Memory B cell (primary cell): ENCODE data around the gene ADSS2.
"Not testable (repeated sequence)": the region's sequence is repeated elsewhere in the genome, so short reads cannot be mapped to it uniquely, and the experiment has no call there.

Experiments
- ATAC-seq: fragments of 150-1000 bp; cut with Tn5 transposase; 2 replicates; pipeline ENCODE4 v1.10.0; 2021; ENCODE audit warnings: low read depth, mild to moderate bottlenecking, moderate library complexity
- DNase-seq, 2 donors: peaks; one replicate each; pipeline ENCODE4 v3.0.0; 2022; ENCODE audit warnings: low spot score in 2 of 2
- H3K27ac Mint-ChIP-seq: one replicate; pipeline ENCODE4 v1.8.0; 2022; ENCODE audit warnings: mild to moderate bottlenecking, moderate library complexity, mixed read lengths
- H3K27me3 Mint-ChIP-seq: one replicate; pipeline ENCODE4 v1.8.0; 2022; ENCODE audit warnings: mixed read lengths
- H3K36me3 Mint-ChIP-seq: one replicate; pipeline ENCODE4 v1.8.0; 2022; ENCODE audit warnings: mild to moderate bottlenecking, mixed read lengths
- H3K4me1 Mint-ChIP-seq: one replicate; pipeline ENCODE4 v1.8.0; 2022; ENCODE audit warnings: mixed read lengths
- H3K4me3 Mint-ChIP-seq: one replicate; pipeline ENCODE4 v1.8.0; 2022; ENCODE audit warnings: mild to moderate bottlenecking, moderate library complexity, mixed read lengths
- H3K9me3 Mint-ChIP-seq: one replicate; pipeline ENCODE4 v1.8.0; 2022; ENCODE audit warnings: mixed read lengths

ADSS2 gene

DNA sequence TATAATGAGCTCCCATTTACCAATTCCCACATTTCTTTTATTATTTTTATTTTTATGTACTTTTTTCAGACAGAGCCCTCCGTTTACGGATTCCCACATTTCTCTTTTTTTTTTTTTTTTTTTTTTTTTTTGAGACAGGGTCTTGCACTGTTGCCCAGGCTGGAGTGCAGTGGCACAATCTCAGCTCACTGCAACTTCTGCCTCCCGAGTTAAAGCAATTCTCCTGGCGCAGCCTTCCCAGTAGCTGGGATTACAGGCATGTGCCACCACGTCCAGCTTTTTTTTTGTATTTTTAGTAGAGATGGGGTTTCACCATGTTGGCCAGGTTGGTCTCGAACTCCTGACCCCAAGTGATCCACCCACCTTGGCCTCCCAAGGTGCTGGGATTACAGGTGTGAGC, 77.2 kb downstream of the ADSS2 start:
- not testable (repeated sequence) for H3K36me3 Mint-ChIP-seq, DNase-seq, H3K27ac Mint-ChIP-seq, H3K9me3 Mint-ChIP-seq, H3K27me3 Mint-ChIP-seq, H3K4me1 Mint-ChIP-seq, H3K4me3 Mint-ChIP-seq, ATAC-seq

DNA sequence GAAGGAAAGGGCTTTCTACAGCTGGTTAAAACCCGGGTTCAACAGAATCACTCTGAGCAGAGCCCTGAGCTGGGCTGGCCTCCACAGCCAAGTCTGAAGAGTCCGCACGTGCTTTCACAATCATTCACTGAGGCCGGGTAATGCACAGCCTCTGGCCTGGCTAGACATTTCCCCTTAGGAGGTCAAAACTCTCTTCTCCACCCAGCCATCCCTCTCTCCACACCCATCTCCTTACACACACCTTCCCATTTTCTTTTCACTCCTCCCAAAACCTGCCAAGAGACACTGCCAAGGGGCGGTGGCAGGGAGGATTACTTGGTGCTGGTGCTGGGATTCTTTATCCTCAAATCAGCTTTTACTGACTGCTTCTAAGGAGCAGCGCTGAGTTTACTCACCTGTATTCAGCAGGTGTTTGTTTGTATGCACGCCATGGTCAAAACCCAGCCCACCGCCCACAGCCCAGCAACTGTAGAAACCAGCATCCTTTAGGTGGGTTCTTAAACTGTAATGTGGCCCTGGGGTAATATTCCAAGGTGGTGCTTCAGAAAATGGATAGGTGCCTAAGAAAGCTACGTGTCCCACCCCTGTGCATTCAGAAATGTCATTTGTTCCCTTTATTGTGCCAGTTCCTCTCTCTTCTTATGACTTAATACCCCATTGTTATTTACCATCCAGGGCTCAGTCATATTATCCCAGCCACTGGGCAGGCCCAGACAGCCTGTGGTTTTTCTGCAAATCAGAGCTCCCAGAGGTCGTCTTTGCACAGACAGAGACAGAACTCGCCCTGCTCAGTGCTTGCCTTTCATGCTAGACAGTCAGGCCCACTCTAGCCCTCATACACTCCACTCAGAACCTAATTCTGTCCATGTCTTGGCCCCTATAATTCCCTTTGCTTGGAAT, 80.2 kb downstream of the ADSS2 start:
- H3K27ac Mint-ChIP-seq, result no peak overlapping the region
- no peaks in the 10 kb centered on the region for H3K4me1 Mint-ChIP-seq
- H3K36me3 Mint-ChIP-seq, result peaks cover 2% of the 10 kb centered on the region
- DNase-seq (no peak), ATAC-seq (no peak)
- no peaks in the 10 kb centered on the region for H3K9me3 Mint-ChIP-seq
- no peak overlapping the region for H3K4me3 Mint-ChIP-seq
- H3K27me3 Mint-ChIP-seq, result no peaks in the 10 kb centered on the region

DNA sequence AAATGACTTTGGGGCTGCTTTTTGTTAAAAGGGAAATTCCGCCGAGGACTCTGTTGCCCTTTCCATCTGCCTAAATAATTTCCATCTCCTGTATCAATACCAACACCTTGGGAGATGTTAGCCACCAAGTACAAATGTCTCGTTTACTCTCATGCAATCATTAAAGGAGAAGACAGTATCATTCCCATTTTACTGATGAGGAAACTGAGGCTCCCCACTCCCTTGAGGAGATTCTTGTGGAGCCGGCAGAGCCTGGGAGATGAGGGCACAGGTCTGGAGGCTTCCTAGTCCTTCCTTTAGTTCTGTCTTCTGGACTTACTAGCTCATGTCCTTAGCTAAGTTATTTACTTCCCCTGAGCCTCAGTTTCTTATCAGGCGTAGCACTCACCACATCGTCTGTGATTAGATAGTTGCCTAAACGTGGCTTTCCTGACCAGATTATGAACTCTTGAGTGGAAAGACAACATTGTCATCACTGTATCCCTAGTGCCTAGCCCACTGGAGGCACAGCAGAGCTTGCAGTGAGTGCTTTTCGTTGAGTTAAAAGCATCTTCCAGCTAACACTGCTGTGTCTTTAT, 81.6 kb downstream of the ADSS2 start:
- Mint-ChIP-seq H3K27me3 (no peaks in the 10 kb centered on the region), H3K4me1 (no peaks in the 10 kb centered on the region), H3K27ac (no peak overlapping the region), H3K36me3 (peaks cover 2% of the 10 kb centered on the region), H3K9me3 (no peaks in the 10 kb centered on the region), H3K4me3 (no peak overlapping the region)
- DNase-seq, result no peak
- ATAC-seq, result no peak

GRCh38 chr1:244369256-244370057, 82.3 kb downstream of the ADSS2 start:
- Mint-ChIP-seq H3K36me3 (peaks cover 2% of the 10 kb centered on the region), H3K9me3 (peaks cover 2% of the 10 kb centered on the region), H3K27ac (no peak overlapping the region), H3K4me3 (no peak overlapping the region), H3K27me3 (no peaks in the 10 kb centered on the region), H3K4me1 (no peaks in the 10 kb centered on the region)
- no peak for DNase-seq
- peak; percentile 10 for ATAC-seq

- no peaks in the 10 kb centered on the region for H3K27me3 Mint-ChIP-seq
- H3K36me3 Mint-ChIP-seq, result peaks cover 3% of the 10 kb centered on the region
- no peaks in the 10 kb centered on the region for H3K4me1 Mint-ChIP-seq
- H3K9me3 Mint-ChIP-seq, result peaks cover 7% of the 10 kb centered on the region
- DNase-seq, result no peak
- H3K4me3 Mint-ChIP-seq, result no peak overlapping the region
- no peak for ATAC-seq
- H3K27ac Mint-ChIP-seq, result no peak overlapping the region
Observed at GRCh38 chr1:244368279-244368678, 83.4 kb downstream of the ADSS2 start.

- Mint-ChIP-seq H3K36me3 (peaks cover 3% of the 10 kb centered on the region), H3K4me3 (no peak overlapping the region), H3K27ac (no peak overlapping the region), H3K27me3 (no peaks in the 10 kb centered on the region), H3K9me3 (peaks cover 7% of the 10 kb centered on the region), H3K4me1 (no peaks in the 10 kb centered on the region)
- ATAC-seq, result no peak
- no peak for DNase-seq
Observed at GRCh38 chr1:244367399-244368114, 84.2 kb downstream of the ADSS2 start.

GRCh38 chr1:244365809-244366208, 85.9 kb downstream of the ADSS2 start:
- no peaks in the 10 kb centered on the region for H3K4me1 Mint-ChIP-seq
- ATAC-seq (no peak), DNase-seq (no peak)
- peaks cover 3% of the 10 kb centered on the region for H3K36me3 Mint-ChIP-seq
- H3K27ac Mint-ChIP-seq, result no peak overlapping the region
- H3K4me3 Mint-ChIP-seq, result no peak overlapping the region
- H3K27me3 Mint-ChIP-seq, result no peaks in the 10 kb centered on the region
- peaks cover 7% of the 10 kb centered on the region for H3K9me3 Mint-ChIP-seq

GRCh38 chr1:244365262-244365661, 86.4 kb downstream of the ADSS2 start:
- H3K27me3 Mint-ChIP-seq, H3K27ac Mint-ChIP-seq, ATAC-seq, H3K9me3 Mint-ChIP-seq, H3K4me1 Mint-ChIP-seq, H3K36me3 Mint-ChIP-seq, H3K4me3 Mint-ChIP-seq, DNase-seq: not testable (repeated sequence)

GRCh38 chr1:244362476-244362875, 89.2 kb downstream of the ADSS2 start:
- peaks cover 7% of the 10 kb centered on the region for H3K9me3 Mint-ChIP-seq
- ATAC-seq (no peak), DNase-seq (no peak)
- H3K27ac Mint-ChIP-seq, result no peak overlapping the region
- no peaks in the 10 kb centered on the region for H3K27me3 Mint-ChIP-seq
- no peaks in the 10 kb centered on the region for H3K4me1 Mint-ChIP-seq
- no peak overlapping the region for H3K4me3 Mint-ChIP-seq
- peaks cover 3% of the 10 kb centered on the region for H3K36me3 Mint-ChIP-seq

- Mint-ChIP-seq H3K9me3 (peaks cover 7% of the 10 kb centered on the region), H3K27me3 (no peaks in the 10 kb centered on the region), H3K27ac (no peak overlapping the region), H3K4me3 (no peak overlapping the region), H3K4me1 (no peaks in the 10 kb centered on the region), H3K36me3 (peaks cover 2% of the 10 kb centered on the region)
- DNase-seq (no peak), ATAC-seq (no peak)
Observed at GRCh38 chr1:244361764-244362473, 89.8 kb downstream of the ADSS2 start.
